ENCODE data around the gene TAAR1. TPM values are rescaled to one million over a fixed set of nuclear protein-coding genes. Genes with fewer than 3 reads are reported as not detected.
"Not testable (repeated sequence)": the region's sequence is repeated elsewhere in the genome, so short reads cannot be mapped to it uniquely, and the experiment has no call there.

Gene TAAR1
- total RNA-seq = not detected in 2 replicates

GRCh38 chr6:132659082-132659481, at the start of gene TAAR1:
TAAR1 (minus strand) TSS chr6:132659182; CDS start chr6:132646003, 13,179 bp downstream.
- DNase-seq (ENCODE audit: extremely low read depth, low read depth, low spot score) = no peak

- DNase-seq (ENCODE audit: extremely low read depth, low read depth, low spot score) = no peak
These were observed 49.8 kb upstream of the TAAR1 start for GRCh38 chr6:132708771-132709170.

GRCh38 chr6:132708002-132708401, 49.0 kb upstream of the TAAR1 start:
- DNase-seq (ENCODE audit: extremely low read depth, low read depth, low spot score) = no peak

- not testable (repeated sequence) for DNase-seq (ENCODE audit: extremely low read depth, low read depth, low spot score)
These were observed 47.8 kb upstream of the TAAR1 start for GRCh38 chr6:132706756-132707155.

- no peak for DNase-seq (ENCODE audit: extremely low read depth, low read depth, low spot score)
These were observed 45.0 kb upstream of the TAAR1 start for GRCh38 chr6:132703936-132704335.

DNA sequence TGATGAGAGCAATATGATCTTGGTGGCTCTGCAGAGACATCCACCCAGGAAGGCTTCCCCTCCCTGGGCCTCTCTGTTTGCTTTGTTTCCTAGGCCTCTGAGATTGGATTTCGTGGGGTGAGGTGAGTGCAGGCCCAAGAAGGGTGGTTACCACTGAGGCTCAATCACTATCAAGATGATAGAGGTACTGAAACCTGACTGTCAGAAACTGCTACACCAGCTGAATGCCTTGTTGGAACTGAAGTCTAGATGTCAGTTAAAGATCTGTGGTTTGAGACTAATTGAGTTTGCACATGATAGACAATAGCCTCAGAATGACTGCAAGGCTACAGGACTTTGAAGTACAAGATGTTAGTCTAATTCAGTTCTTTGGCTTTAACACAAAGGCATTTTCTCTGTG, 39.6 kb upstream of the TAAR1 start:
- no peak for DNase-seq (ENCODE audit: extremely low read depth, low read depth, low spot score)

DNA sequence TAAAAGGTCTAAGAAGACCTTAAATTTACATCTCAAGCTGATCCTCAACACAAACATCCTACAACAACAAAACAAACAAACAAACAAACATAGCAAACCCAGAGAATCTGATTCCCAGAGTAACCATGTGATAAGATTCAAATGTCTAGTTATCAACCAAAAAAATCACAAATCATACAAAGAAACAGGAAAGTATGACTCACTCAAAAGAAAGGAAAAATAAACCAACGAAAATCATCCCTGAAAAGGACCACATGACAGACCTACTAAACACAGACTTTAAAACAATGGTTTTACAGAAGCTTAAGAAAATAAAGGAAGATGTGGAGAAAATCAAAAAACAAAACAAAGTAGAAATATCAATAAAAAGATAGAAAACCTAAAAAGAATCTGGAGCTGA, 36.8 kb upstream of the TAAR1 start:
- no peak for DNase-seq (ENCODE audit: extremely low read depth, low read depth, low spot score)

GRCh38 chr6:132693478-132693877, 34.5 kb upstream of the TAAR1 start:
- DNase-seq (ENCODE audit: extremely low read depth, low read depth, low spot score) = no peak

DNA sequence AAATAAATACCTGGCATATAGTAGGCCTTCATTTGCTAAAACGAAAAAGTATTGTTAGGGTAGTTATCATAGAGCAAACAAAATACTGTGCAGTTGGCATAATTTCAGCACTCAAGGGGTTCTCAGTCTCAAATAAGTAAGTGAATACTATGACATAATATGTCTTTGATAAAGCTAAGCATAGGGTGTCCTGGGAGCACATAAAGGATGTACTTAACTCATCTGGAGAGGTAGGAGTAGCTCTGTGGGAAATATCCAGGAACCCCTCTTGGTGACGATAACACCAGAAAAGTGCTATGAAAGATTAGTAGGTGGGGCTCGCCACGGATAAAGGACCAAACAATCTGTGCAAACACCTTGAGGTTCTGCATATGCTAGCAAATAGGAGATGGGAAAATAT, 31.7 kb upstream of the TAAR1 start:
- no peak for DNase-seq (ENCODE audit: extremely low read depth, low read depth, low spot score)

- no peak for DNase-seq (ENCODE audit: extremely low read depth, low read depth, low spot score)
These were observed 28.3 kb upstream of the TAAR1 start for GRCh38 chr6:132687306-132687705.

DNA sequence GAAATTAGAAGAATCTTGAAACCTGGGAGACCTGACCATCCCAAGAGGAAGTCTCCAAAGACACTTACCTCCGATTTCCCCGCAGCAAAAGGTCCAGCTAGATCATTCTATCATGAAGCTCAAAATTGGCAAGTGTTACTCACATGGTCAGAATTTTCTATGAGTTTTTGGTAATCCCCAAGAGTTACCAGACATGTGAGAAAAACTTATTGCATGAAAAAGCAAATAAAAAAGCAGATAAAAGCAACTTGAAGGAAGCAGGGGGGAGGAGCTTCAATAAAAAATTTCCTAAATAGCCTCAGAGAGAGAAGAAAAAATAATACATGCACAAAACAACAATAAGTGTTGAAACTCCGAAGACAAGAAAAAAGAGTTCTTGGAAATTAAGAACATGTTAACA, 27.5 kb upstream of the TAAR1 start:
- DNase-seq (ENCODE audit: extremely low read depth, low read depth, low spot score) = no peak

DNA sequence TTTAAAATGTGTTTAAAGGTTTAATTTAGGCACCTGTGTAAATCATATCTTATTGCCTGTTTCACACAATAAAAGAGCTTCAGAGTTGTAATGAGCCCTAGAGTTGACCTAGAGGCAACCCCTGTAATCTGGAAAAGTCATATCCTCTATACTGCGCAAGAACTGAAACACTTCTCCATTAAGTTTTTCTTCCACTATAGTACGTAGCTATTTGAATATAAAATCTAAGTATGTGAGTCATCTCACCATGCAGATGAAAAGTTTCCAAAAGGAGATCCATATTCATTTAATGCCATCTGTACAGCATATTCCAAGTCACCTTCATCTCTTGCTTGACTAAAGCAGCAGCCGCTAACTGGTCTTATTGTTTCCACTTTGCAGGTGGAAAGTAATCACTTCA, 26.0 kb upstream of the TAAR1 start:
- no peak for DNase-seq (ENCODE audit: extremely low read depth, low read depth, low spot score)

- DNase-seq (ENCODE audit: extremely low read depth, low read depth, low spot score) = no peak
These were observed 25.3 kb upstream of the TAAR1 start for GRCh38 chr6:132684272-132684671.

GRCh38 chr6:132683543-132683942, 24.6 kb upstream of the TAAR1 start:
- DNase-seq (ENCODE audit: extremely low read depth, low read depth, low spot score) = no peak

GRCh38 chr6:132679094-132679493, 20.1 kb upstream of the TAAR1 start:
- not testable (repeated sequence) for DNase-seq (ENCODE audit: extremely low read depth, low read depth, low spot score)

DNA sequence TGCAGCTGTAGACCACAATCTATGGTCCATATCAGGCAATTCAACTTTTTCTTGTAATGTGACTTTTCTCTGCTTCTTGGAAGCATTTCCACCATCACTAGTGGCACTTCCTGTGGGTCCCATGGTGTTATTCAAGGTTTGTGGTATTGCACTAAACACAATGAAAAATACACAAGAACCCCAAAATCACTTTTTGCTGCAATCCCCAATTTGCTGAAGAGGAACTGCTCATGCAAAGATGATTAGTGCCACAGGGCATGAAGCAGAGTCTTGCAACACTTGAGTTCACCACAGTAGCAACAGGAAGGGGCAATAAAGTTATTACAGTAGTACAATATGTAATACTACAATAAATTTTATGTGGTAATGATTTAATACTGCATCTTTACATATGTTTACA, 16.8 kb upstream of the TAAR1 start:
- no peak for DNase-seq (ENCODE audit: extremely low read depth, low read depth, low spot score)

- DNase-seq (ENCODE audit: extremely low read depth, low read depth, low spot score) = no peak
These were observed 16.0 kb upstream of the TAAR1 start for GRCh38 chr6:132675002-132675401.

- no peak for DNase-seq (ENCODE audit: extremely low read depth, low read depth, low spot score)
These were observed 14.6 kb upstream of the TAAR1 start for GRCh38 chr6:132673376-132674094.

DNA sequence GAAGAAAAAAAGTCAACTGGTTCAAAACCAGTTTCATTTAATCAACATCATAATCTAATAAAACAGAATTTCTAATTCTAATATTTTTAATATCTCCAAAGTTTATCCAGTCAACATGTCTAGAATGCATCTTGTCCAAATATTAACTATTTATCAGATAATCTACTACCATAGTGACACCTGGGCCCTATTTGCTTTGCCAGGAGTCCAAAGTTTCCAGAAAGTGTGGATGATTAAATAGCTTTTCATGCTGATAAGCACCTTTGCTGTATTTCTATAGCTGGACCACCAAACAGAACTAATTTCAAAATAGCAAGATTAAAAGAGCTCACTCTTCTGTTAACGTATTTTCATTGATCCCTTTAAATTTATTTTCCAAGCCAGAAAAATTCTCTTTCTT, 12.3 kb upstream of the TAAR1 start:
- no peak for DNase-seq (ENCODE audit: extremely low read depth, low read depth, low spot score)

GRCh38 chr6:132669690-132670291, 10.8 kb upstream of the TAAR1 start:
- DNase-seq (ENCODE audit: extremely low read depth, low read depth, low spot score) = no peak

- DNase-seq (ENCODE audit: extremely low read depth, low read depth, low spot score) = no peak
These were observed 7.1 kb upstream of the TAAR1 start for GRCh38 chr6:132666118-132666517.

GRCh38 chr6:132664309-132665034, 5.5 kb upstream of the TAAR1 start:
- no peak for DNase-seq (ENCODE audit: extremely low read depth, low read depth, low spot score)

Data from glomerular endothelial cell (primary cell).